GM12878 (cell line): ENCODE data around the gene RETREG3. TPM values are rescaled to one million over a fixed set of nuclear protein-coding genes. Genes with fewer than 3 reads are reported as not detected.

Source experiments
- ATAC-seq: fragments of 200-7000 bp; cut with Tn5 transposase; 3 replicates; pipeline ENCODE4 v1.9.1; 2020; ENCODE audit warnings: mild to moderate bottlenecking, moderate library complexity
- BruUV-seq: library from RNA; stranded (reverse); fragments of 400-500 nt; replicated peaks from 2 replicates; lab custom pipeline; 2021; lab: Mats Ljungman, UMichigan
- CTCF ChIA-PET: fragments of 300-600 bp; sonication (Branson Sonifier 250); formaldehyde crosslinking; extraction: SDS; loops from one replicate; lab custom pipeline; 2021; ENCODE audit warnings: inconsistent platforms; lab: Yijun Ruan, JAX
- POLR2A ChIA-PET: fragments of 350-600 bp; formaldehyde crosslinking; extraction: SDS; loops from one replicate; lab custom pipeline; 2021; ENCODE audit warnings: inconsistent platforms; lab: Charles Lee
- RAD21 ChIA-PET: fragments of 300-600 bp; sonication (Branson Sonifier 250); formaldehyde crosslinking; loops from one replicate; lab custom pipeline; 2023; ENCODE audit warnings: antibody characterized with exemption; ENCODE audit not compliant: unreplicated experiment; lab: Charles Lee
- SMC1A ChIA-PET: fragments of 300-600 bp; sonication (Branson Sonifier 250); formaldehyde crosslinking; loops from one replicate; lab custom pipeline; 2023; ENCODE audit not compliant: unreplicated experiment, uncharacterized antibody; lab: Charles Lee
- DNase-seq: peaks from one replicate; pipeline ENCODE4 v3.0.0-alpha.2; 2011; ENCODE audit warnings: low read depth, low spot score
- FAIRE-seq: peaks from 3 replicates; lab custom pipeline; 2011; peaks lifted over from hg19 to GRCh38; lab: Jason Lieb, UNC
- H2AFZ ChIP-seq: 2 replicates; pipeline ENCODE4 v1.6.0; 2011; ENCODE audit warnings: low read depth, low read length, control low read depth; ENCODE audit not compliant: control insufficient read depth
- H3K27ac ChIP-seq: 2 replicates; pipeline ENCODE4 v1.5.1; 2011; ENCODE audit warnings: control low read depth; ENCODE audit not compliant: control insufficient read depth, insufficient read depth
- H3K27me3 ChIP-seq, 2 experiments: replicated peaks in 1 of 2; 2 replicates each; pipeline versions ENCODE4 v1.6.0 to v1.6.1; 2011; ENCODE audit warnings: low read length in 1 of 2; ENCODE audit not compliant: control insufficient read depth in 2 of 2, insufficient read depth in 2 of 2
- H3K36me3 ChIP-seq, 2 experiments: 2 replicates each; pipeline ENCODE4 v1.5.1; 2011; ENCODE audit warnings: low read length in 1 of 2; ENCODE audit not compliant: control insufficient read depth in 2 of 2, insufficient read depth in 2 of 2
- H3K4me1 ChIP-seq: 2 replicates; pipeline ENCODE4 v1.6.1; 2011; ENCODE audit warnings: mild to moderate bottlenecking, low read length, moderate library complexity, mixed read lengths; ENCODE audit not compliant: control insufficient read depth, insufficient read depth
- H3K4me2 ChIP-seq: 2 replicates; pipeline ENCODE4 v1.6.0; 2011; ENCODE audit warnings: control low read depth; ENCODE audit not compliant: control insufficient read depth, insufficient read depth
- H3K4me3 ChIP-seq: fragments of 200-600 bp; sonication (generic); 2 replicates; pipeline ENCODE4 v1.5.1; 2016
- H3K79me2 ChIP-seq: 2 replicates; pipeline ENCODE4 v1.6.0; 2011; ENCODE audit warnings: low read length; ENCODE audit not compliant: control insufficient read depth, insufficient read depth
- H3K9ac ChIP-seq: 2 replicates; pipeline ENCODE4 v1.8.0; 2011; ENCODE audit warnings: low read length, control low read depth, mixed read lengths; ENCODE audit not compliant: control insufficient read depth, insufficient read depth
- H3K9me3 ChIP-seq: replicated peaks from 3 replicates; pipeline ENCODE4 v1.5.1; 2011; ENCODE audit warnings: mild to moderate bottlenecking, low read length; ENCODE audit not compliant: control insufficient read depth, insufficient read depth
- H4K20me1 ChIP-seq: 2 replicates; pipeline ENCODE4 v1.6.0; 2011; ENCODE audit not compliant: control insufficient read depth, insufficient read depth
- CHD2 ChIP-seq: IDR thresholded peaks from 2 replicates; pipeline ENCODE4 v1.6.1; 2011; ENCODE audit warnings: low read depth, low read length, improper control_type of control experiment, borderline replicate concordance
- CHD4 ChIP-seq: fragments of 200-600 bp; sonication (generic); IDR thresholded peaks from 2 replicates; pipeline ENCODE4 v1.6.1; 2016; ENCODE audit warnings: mild to moderate bottlenecking
- ESRRA ChIP-seq: IDR thresholded peaks from 2 replicates; pipeline ENCODE4 v1.6.1; 2012; ENCODE audit warnings: mild to moderate bottlenecking, low read length, improper control_type of control experiment
- ETV6 ChIP-seq, 2 experiments: fragments of 450-650 bp in 1 of 2; IDR thresholded peaks in 1 of 2; conservative IDR thresholded peaks in 1 of 2; 2 replicates each; pipeline ENCODE4 v1.6.1; 2014; ENCODE audit warnings: antibody characterized with exemption in 1 of 2, borderline replicate concordance in 1 of 2, low read depth in 1 of 2, mild to moderate bottlenecking in 1 of 2, moderate library complexity in 1 of 2
- KLF5 ChIP-seq: fragments of 450-650 bp; IDR thresholded peaks from 2 replicates; pipeline ENCODE4 v1.6.1; 2014; ENCODE audit warnings: mild to moderate bottlenecking; ENCODE audit not compliant: partially characterized antibody
- NFXL1 ChIP-seq: fragments of 450-650 bp; IDR thresholded peaks from 2 replicates; pipeline ENCODE4 v1.6.1; 2017; ENCODE audit warnings: antibody characterized with exemption, mild to moderate bottlenecking, borderline replicate concordance
- PML ChIP-seq: IDR thresholded peaks from 2 replicates; pipeline ENCODE4 v1.6.1; 2012; ENCODE audit warnings: low read length, inconsistent platforms
- POLR2A ChIP-seq: IDR thresholded peaks from 2 replicates; pipeline ENCODE4 v1.6.1; 2011; ENCODE audit warnings: low read depth, mild to moderate bottlenecking, low read length
- SIN3A ChIP-seq: IDR thresholded peaks from 2 replicates; pipeline ENCODE4 v1.6.1; 2012; ENCODE audit warnings: low read depth, low read length, improper control_type of control experiment
- SPI1 ChIP-seq: IDR thresholded peaks from 2 replicates; pipeline ENCODE4 v1.6.1; 2011; ENCODE audit warnings: low read depth, mild to moderate bottlenecking, low read length, moderate library complexity, borderline replicate concordance; ENCODE audit not compliant: insufficient read depth
- STAT3 ChIP-seq: IDR thresholded peaks from 2 replicates; pipeline ENCODE4 v1.6.1; 2011; ENCODE audit warnings: low read depth, low read length, improper control_type of control experiment
- TCF12 ChIP-seq: IDR thresholded peaks from 2 replicates; pipeline ENCODE4 v1.6.1; 2011; ENCODE audit warnings: low read depth, mild to moderate bottlenecking, low read length
- WGBS: methylation state at CpG from one replicate; pipeline ENCODE4 v1.1.6; 2016; ENCODE audit warnings: low lambda C conversion rate; ENCODE audit not compliant: insufficient replicate concordance, insufficient coverage; ENCODE audit errors: missing lambda C conversion rate; 5-methylcytosine and 5-hydroxymethylcytosine counted together
- in situ Hi-C: fragments of 300-500 bp; cut with MboI; formaldehyde crosslinking; loops from 9 replicates; pipeline ENCODE4 v1.14.3; 2018; ENCODE audit warnings: mixed read lengths
- intact Hi-C: fragments of 100-400 bp; cut with micrococcal nuclease; formaldehyde crosslinking; loops from one replicate; pipeline ENCODE4 v1.14.2; 2022; ENCODE audit not compliant: unreplicated experiment
- polyA plus RNA-seq, 11 experiments: library from polyadenylated mRNA; depleted of rRNA in 4 of 11; unstranded in 6 of 11; stranded (reverse) in 5 of 11; fragments of >200 nt; fragmentation: Nextera tagmentation in 4 of 11; fragmentation: Illumina TruSeq in 1 of 11; extraction: Ambion mirVana in 4 of 11; extraction: Trizol in 1 of 11; gene quantifications; 1 replicate in 1 of 11; 2 replicates in 10 of 11; pipeline versions ENCODE4 v1.2.1 to v1.2.3, GENCODE V29; 2011 to 2016; ENCODE audit warnings: inconsistent platforms in 2 of 11, missing spikeins in 2 of 11, low read depth in 1 of 11
- total RNA-seq, 4 experiments: library from RNA; depleted of rRNA in 3 of 4; stranded (reverse); fragments of >200 nt in 3 of 4; fragmentation: Illumina TruSeq in 1 of 4; extraction: Trizol in 1 of 4; gene quantifications; 2 replicates each; pipeline versions ENCODE4 v1.2.1 to v1.2.3, GENCODE V29; 2013 to 2021
- TF ChIP-seq, protein P1 (sequence below): fragments of 450-650 bp; IDR thresholded peaks from 2 replicates; pipeline ENCODE4 v1.6.1; 2014; ENCODE audit warnings: mild to moderate bottlenecking
- TF ChIP-seq, protein P2 (sequence below): fragments of 450-650 bp; IDR thresholded peaks from 2 replicates; pipeline ENCODE4 v1.6.1; 2017; ENCODE audit warnings: mild to moderate bottlenecking, low read depth, inconsistent platforms; ENCODE audit not compliant: poor library complexity, severe bottlenecking
- TF ChIP-seq, protein P3 (sequence below): fragments of 450-650 bp; formaldehyde crosslinking; IDR thresholded peaks from 2 replicates; pipeline ENCODE4 v1.4.0; 2020; ENCODE audit warnings: mild to moderate bottlenecking, moderate library complexity

Gene RETREG3
- total and polyA plus RNA-seq, 10 of the 15 experiments (the other 5 are each of a cell fraction or from before 2014, with no cell fraction given): 7.0 to 50.6 (median 27.3) TPM

DNA sequence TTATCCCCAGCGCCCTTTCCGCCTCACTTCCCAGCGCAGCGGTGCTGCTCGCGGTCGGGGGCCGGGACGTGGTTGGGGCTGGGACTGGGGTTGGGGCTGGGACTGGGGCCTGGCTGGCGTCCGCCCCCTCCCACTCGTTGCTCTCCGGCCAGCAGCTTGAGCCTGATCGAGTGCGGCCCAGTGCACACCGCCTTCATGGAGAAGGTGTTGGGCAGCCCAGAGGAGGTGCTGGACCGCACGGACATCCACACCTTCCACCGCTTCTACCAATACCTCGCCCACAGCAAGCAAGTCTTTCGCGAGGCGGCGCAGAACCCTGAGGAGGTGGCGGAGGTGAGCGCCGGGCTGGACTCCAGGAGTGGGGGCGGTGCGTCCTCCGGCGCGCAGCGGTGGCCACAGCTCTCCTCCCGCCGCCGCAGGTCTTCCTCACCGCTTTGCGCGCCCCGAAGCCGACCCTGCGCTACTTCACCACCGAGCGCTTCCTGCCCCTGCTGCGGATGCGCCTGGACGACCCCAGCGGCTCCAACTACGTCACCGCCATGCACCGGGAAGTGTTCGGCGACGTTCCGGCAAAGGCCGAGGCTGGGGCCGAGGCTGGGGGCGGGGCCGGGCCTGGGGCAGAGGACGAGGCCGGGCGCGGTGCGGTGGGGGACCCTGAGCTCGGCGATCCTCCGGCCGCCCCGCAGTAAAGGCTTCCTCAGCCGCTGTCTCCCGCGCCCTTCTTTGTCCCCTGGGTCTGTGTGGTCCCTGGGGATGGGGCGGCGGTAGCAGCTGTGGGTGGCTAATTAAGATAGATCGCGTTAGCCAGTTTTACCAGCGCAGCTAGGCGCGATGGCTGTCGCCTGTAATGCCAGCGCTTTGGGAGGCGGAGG, 54.7 kb downstream of the RETREG3 start:
- FAIRE-seq (peak; percentile 94), ATAC-seq (peak; percentile 94), DNase-seq (no peak)
- peak overlapping the region; percentile 94 for H3K4me3 ChIP-seq
- peak overlapping the region; percentile 89 for H3K4me2 ChIP-seq
- no peaks in the 10 kb centered on the region; the same call in 1 of the 2 replicates for H3K4me1 ChIP-seq
- H3K27ac ChIP-seq: peak overlapping the region; percentile 81
- SMC1A ChIA-PET: interaction anchor here (0.9 to 1.3 kb wide), 3 partner anchors 19 to 209 kb away, joined by 3 read pairs; partner anchors contain the start of gene NAGLU
- no peaks in the 10 kb centered on the region for H3K27me3 ChIP-seq
- in situ Hi-C loops (no loop called here), intact Hi-C loops (no loop called here)
- no peaks in the 10 kb centered on the region for H3K9me3 ChIP-seq
- no peaks in the 10 kb centered on the region; a peak in 1 of 4 replicates for H3K36me3 ChIP-seq
- CTCF ChIA-PET: interaction anchor here (1.0 to 1.8 kb wide), 9 partner anchors 12 to 209 kb away, joined by 3 to 7 read pairs (median 5); partner anchors contain the start of genes MLX and PSMC3IP
- RAD21 ChIA-PET: interaction anchor here (0.6 to 2.0 kb wide), 12 partner anchors 10 to 443 kb away, joined by 3 to 6 read pairs (median 3); partner anchors contain the start of gene RPL27
- POLR2A ChIA-PET: interaction anchor here (0.6 to 1.7 kb wide), 12 partner anchors 13 to 814 kb away, joined by 3 to 13 read pairs (median 3); partner anchors contain the start of genes NAGLU and VPS25
- WGBS: under 1% methylated on average over 74 of the region's 82 CpGs
- H2AFZ ChIP-seq: peak overlapping the region; percentile 86
- H4K20me1 ChIP-seq: no peaks in the 10 kb centered on the region
- BruUV-seq: TSS peak; percentile 82
- H3K79me2 ChIP-seq: peaks cover 16% of the 10 kb centered on the region
- H3K9ac ChIP-seq: peak overlapping the region; percentile 75
- no peak; the same call in 1 of the 2 replicates for TF ChIP-seq CHD2
- TF ChIP-seq POLR2A: peak; percentile 97
- no peak for TF ChIP-seq CHD4
- TF ChIP-seq, protein P1, sequence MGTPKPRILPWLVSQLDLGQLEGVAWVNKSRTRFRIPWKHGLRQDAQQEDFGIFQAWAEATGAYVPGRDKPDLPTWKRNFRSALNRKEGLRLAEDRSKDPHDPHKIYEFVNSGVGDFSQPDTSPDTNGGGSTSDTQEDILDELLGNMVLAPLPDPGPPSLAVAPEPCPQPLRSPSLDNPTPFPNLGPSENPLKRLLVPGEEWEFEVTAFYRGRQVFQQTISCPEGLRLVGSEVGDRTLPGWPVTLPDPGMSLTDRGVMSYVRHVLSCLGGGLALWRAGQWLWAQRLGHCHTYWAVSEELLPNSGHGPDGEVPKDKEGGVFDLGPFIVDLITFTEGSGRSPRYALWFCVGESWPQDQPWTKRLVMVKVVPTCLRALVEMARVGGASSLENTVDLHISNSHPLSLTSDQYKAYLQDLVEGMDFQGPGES: no peak
- 0 out of 2 replicates have a peak, but pooled peaks have one; percentile 21 for TF ChIP-seq SIN3A
- no peak for TF ChIP-seq NFXL1
- peak; percentile 59 for TF ChIP-seq KLF5
- no peak for TF ChIP-seq ESRRA
- peak; percentile 63; the same call in 1 of the 2 replicates for TF ChIP-seq TCF12
- TF ChIP-seq, protein P2, sequence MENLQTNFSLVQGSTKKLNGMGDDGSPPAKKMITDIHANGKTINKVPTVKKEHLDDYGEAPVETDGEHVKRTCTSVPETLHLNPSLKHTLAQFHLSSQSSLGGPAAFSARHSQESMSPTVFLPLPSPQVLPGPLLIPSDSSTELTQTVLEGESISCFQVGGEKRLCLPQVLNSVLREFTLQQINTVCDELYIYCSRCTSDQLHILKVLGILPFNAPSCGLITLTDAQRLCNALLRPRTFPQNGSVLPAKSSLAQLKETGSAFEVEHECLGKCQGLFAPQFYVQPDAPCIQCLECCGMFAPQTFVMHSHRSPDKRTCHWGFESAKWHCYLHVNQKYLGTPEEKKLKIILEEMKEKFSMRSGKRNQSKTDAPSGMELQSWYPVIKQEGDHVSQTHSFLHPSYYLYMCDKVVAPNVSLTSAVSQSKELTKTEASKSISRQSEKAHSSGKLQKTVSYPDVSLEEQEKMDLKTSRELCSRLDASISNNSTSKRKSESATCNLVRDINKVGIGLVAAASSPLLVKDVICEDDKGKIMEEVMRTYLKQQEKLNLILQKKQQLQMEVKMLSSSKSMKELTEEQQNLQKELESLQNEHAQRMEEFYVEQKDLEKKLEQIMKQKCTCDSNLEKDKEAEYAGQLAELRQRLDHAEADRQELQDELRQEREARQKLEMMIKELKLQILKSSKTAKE: no peak
- no peak for TF ChIP-seq SPI1
- TF ChIP-seq, protein P3, sequence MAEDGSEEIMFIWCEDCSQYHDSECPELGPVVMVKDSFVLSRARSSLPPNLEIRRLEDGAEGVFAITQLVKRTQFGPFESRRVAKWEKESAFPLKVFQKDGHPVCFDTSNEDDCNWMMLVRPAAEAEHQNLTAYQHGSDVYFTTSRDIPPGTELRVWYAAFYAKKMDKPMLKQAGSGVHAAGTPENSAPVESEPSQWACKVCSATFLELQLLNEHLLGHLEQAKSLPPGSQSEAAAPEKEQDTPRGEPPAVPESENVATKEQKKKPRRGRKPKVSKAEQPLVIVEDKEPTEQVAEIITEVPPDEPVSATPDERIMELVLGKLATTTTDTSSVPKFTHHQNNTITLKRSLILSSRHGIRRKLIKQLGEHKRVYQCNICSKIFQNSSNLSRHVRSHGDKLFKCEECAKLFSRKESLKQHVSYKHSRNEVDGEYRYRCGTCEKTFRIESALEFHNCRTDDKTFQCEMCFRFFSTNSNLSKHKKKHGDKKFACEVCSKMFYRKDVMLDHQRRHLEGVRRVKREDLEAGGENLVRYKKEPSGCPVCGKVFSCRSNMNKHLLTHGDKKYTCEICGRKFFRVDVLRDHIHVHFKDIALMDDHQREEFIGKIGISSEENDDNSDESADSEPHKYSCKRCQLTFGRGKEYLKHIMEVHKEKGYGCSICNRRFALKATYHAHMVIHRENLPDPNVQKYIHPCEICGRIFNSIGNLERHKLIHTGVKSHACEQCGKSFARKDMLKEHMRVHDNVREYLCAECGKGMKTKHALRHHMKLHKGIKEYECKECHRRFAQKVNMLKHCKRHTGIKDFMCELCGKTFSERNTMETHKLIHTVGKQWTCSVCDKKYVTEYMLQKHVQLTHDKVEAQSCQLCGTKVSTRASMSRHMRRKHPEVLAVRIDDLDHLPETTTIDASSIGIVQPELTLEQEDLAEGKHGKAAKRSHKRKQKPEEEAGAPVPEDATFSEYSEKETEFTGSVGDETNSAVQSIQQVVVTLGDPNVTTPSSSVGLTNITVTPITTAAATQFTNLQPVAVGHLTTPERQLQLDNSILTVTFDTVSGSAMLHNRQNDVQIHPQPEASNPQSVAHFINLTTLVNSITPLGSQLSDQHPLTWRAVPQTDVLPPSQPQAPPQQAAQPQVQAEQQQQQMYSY: no peak
- no peak for TF ChIP-seq STAT3
- no peak for TF ChIP-seq PML
- TF ChIP-seq ETV6 (conservative IDR thresholded peaks at IDR 0.05 in 1 of 2, IDR thresholded peaks at IDR 0.05 in 1 of 2; ENCODE audit: borderline replicate concordance in 1 of 2, low read depth in 1 of 2): no peak
